CD4-positive, alpha-beta memory T cell (primary cell): ENCODE data around the gene TRAP1. TPM values are rescaled to one million over a fixed set of nuclear protein-coding genes. Genes with fewer than 3 reads are reported as not detected.
A peak's percentile ranks its signal among the peaks of the same experiment; 100 is the strongest.

Source experiments
- CTCF ChIA-PET: fragments of 350-600 bp; sonication (Branson Sonifier 250); formaldehyde crosslinking; loops from one replicate; lab custom pipeline; 2021; ENCODE audit warnings: inconsistent platforms; ENCODE audit not compliant: partially characterized antibody; lab: Charles Lee
- POLR2A ChIA-PET: fragments of 350-600 bp; sonication (Branson Sonifier 250); formaldehyde crosslinking; loops from one replicate; lab custom pipeline; 2021; ENCODE audit not compliant: partially characterized antibody; lab: Charles Lee
- DNase-seq, 5 donors: peaks; one replicate each; pipeline versions ENCODE4 v3.0.0 to v3.0.0-alpha.2; 2020 to 2022; ENCODE audit warnings: mixed read lengths in 1 of 5
- H3K27ac ChIP-seq: one replicate; pipeline ENCODE4 v1.7.0; 2013; ENCODE audit warnings: low read depth, low read length
- H3K27me3 ChIP-seq: 2 replicates; pipeline ENCODE4 v1.7.0; 2013; ENCODE audit warnings: mild to moderate bottlenecking, low read length, moderate library complexity; ENCODE audit not compliant: insufficient read depth
- H3K36me3 ChIP-seq: 2 replicates; pipeline ENCODE4 v1.7.0; 2013; ENCODE audit warnings: mild to moderate bottlenecking, low read length, moderate library complexity; ENCODE audit not compliant: insufficient read depth
- H3K4me1 ChIP-seq: 2 replicates; pipeline ENCODE4 v1.7.0; 2013; ENCODE audit warnings: mild to moderate bottlenecking, low read length, moderate library complexity; ENCODE audit not compliant: insufficient read depth
- H3K4me3 ChIP-seq, 2 donors: one replicate each; pipeline ENCODE4 v1.7.0; 2013; ENCODE audit warnings: low read length in 2 of 2, mild to moderate bottlenecking in 1 of 2
- H3K9me3 ChIP-seq, 2 donors: one replicate each; pipeline ENCODE4 v1.7.0; 2013; ENCODE audit warnings: low read length in 2 of 2, control low read depth in 1 of 2; ENCODE audit not compliant: control insufficient read depth in 1 of 2
- H3K27ac Mint-ChIP-seq, 7 donors: one replicate each; pipeline ENCODE4 v1.8.0; 2020 to 2021; ENCODE audit warnings: mixed read lengths in 7 of 7, mild to moderate bottlenecking in 6 of 7, inconsistent platforms in 3 of 7, moderate library complexity in 3 of 7
- H3K27me3 Mint-ChIP-seq, 2 donors: one replicate each; pipeline ENCODE4 v1.8.0; 2020 to 2021; ENCODE audit warnings: mixed read lengths in 2 of 2
- H3K36me3 Mint-ChIP-seq, 2 donors: one replicate each; pipeline ENCODE4 v1.8.0; 2020 to 2021; ENCODE audit warnings: mixed read lengths in 2 of 2, inconsistent platforms in 1 of 2, mild to moderate bottlenecking in 1 of 2
- H3K4me1 Mint-ChIP-seq, 4 donors: one replicate each; pipeline ENCODE4 v1.8.0; 2020 to 2021; ENCODE audit warnings: mixed read lengths in 4 of 4, mild to moderate bottlenecking in 1 of 4
- H3K4me3 Mint-ChIP-seq, 8 donors: one replicate each; pipeline ENCODE4 v1.8.0; 2020 to 2021; ENCODE audit warnings: mixed read lengths in 8 of 8, mild to moderate bottlenecking in 7 of 8, moderate library complexity in 6 of 8, inconsistent platforms in 3 of 8
- H3K9me3 Mint-ChIP-seq, 8 donors: one replicate each; pipeline ENCODE4 v1.8.0; 2020 to 2021; ENCODE audit warnings: mixed read lengths in 8 of 8, mild to moderate bottlenecking in 5 of 8, inconsistent platforms in 3 of 8, moderate library complexity in 1 of 8
- intact Hi-C: fragments of 100-400 bp; cut with micrococcal nuclease; formaldehyde crosslinking; loops from one replicate; pipeline ENCODE4 v1.15.1; 2023
- polyA plus RNA-seq, 2 donors: library from polyadenylated mRNA; unstranded; fragments of 300-500 nt; fragmentation: Illumina TruSeq; gene quantifications; one replicate each; pipeline ENCODE4 v1.2.3, GENCODE V29; 2021
- total RNA-seq, 2 experiments: library from RNA; stranded (reverse); gene quantifications; one replicate each; pipeline ENCODE4 v1.2.3, GENCODE V29; 2021

The TRAP1 gene
- total and polyA plus RNA-seq, 4 experiments from 2014 or later: 56.4 to 111 (median 80.1) TPM

- Mint-ChIP-seq H3K9me3 (no peaks in the 10 kb centered on the region), H3K36me3 (peaks cover 24 to 72% of the 10 kb centered on the region in 2 donors), H3K4me3 (no peak overlapping the region), H3K27me3 (no peaks in the 10 kb centered on the region), H3K4me1 (peaks cover 0 to 3% (median 1%) of the 10 kb centered on the region in 4 donors), H3K27ac (peak overlapping the region in 1 of 7 donors; percentile 59)
- DNase-seq: no peak
- Histone ChIP-seq H3K27ac (no peak overlapping the region), H3K9me3 (no peaks in the 10 kb centered on the region), H3K4me1 (no peaks in the 10 kb centered on the region), H3K4me3 (no peak overlapping the region), H3K36me3 (peaks cover 43% of the 10 kb centered on the region), H3K27me3 (no peaks in the 10 kb centered on the region)
- intact Hi-C loops: no loop called here
- ChIA-PET POLR2A (no interaction called here), CTCF (no interaction called here)
These were observed 42.4 kb upstream of the TRAP1 start for GRCh38 chr16:3759736-3760135.

- Histone ChIP-seq H3K27me3 (no peaks in the 10 kb centered on the region), H3K27ac (no peak overlapping the region), H3K4me1 (no peaks in the 10 kb centered on the region), H3K36me3 (peaks cover 43% of the 10 kb centered on the region), H3K9me3 (no peaks in the 10 kb centered on the region), H3K4me3 (no peak overlapping the region)
- ChIA-PET CTCF (no interaction called here), POLR2A (no interaction called here)
- Mint-ChIP-seq H3K9me3 (no peaks in the 10 kb centered on the region), H3K36me3 (peaks cover 42 to 78% of the 10 kb centered on the region in 2 donors), H3K27me3 (no peaks in the 10 kb centered on the region), H3K4me1 (peaks cover 0 to 15% (median 10%) of the 10 kb centered on the region in 4 donors), H3K4me3 (no peak overlapping the region), H3K27ac (no peak overlapping the region)
- DNase-seq: no peak
- intact Hi-C loops: no loop called here
These were observed 38.8 kb upstream of the TRAP1 start for GRCh38 chr16:3756113-3756512.

- H3K4me1 ChIP-seq: no peaks in the 10 kb centered on the region
- DNase-seq: no peak
- peaks cover 46 to 79% of the 10 kb centered on the region in 2 donors for H3K36me3 Mint-ChIP-seq
- peaks cover 4 to 20% (median 13%) of the 10 kb centered on the region in 4 donors for H3K4me1 Mint-ChIP-seq
- no peak overlapping the region for H3K27ac ChIP-seq
- H3K9me3 Mint-ChIP-seq: no peaks in the 10 kb centered on the region
- peaks cover 43% of the 10 kb centered on the region for H3K36me3 ChIP-seq
- intact Hi-C loops: no loop called here
- no peaks in the 10 kb centered on the region for H3K9me3 ChIP-seq
- H3K4me3 ChIP-seq: no peak overlapping the region
- CTCF ChIA-PET: no interaction called here
- no peaks in the 10 kb centered on the region for H3K27me3 ChIP-seq
- POLR2A ChIA-PET: no interaction called here
- no peak overlapping the region for H3K4me3 Mint-ChIP-seq
- no peaks in the 10 kb centered on the region for H3K27me3 Mint-ChIP-seq
- peak overlapping the region in 3 of 7 donors; percentile 47 to 65 (median 64) for H3K27ac Mint-ChIP-seq
These were observed 37.9 kb upstream of the TRAP1 start for GRCh38 chr16:3755249-3755648.

- DNase-seq: no peak
- Mint-ChIP-seq H3K27ac (no peak overlapping the region), H3K36me3 (peaks cover 50 to 83% of the 10 kb centered on the region in 2 donors), H3K4me1 (peaks cover 9 to 23% (median 17%) of the 10 kb centered on the region in 4 donors), H3K4me3 (no peak overlapping the region), H3K9me3 (no peaks in the 10 kb centered on the region), H3K27me3 (no peaks in the 10 kb centered on the region)
- no peaks in the 10 kb centered on the region for H3K27me3 ChIP-seq
- no peak overlapping the region for H3K27ac ChIP-seq
- CTCF ChIA-PET: no interaction called here
- H3K4me1 ChIP-seq: peaks cover 3% of the 10 kb centered on the region
- peaks cover 43% of the 10 kb centered on the region for H3K36me3 ChIP-seq
- POLR2A ChIA-PET: no interaction called here
- no peak overlapping the region for H3K4me3 ChIP-seq
- intact Hi-C loops: no loop called here
- H3K9me3 ChIP-seq: no peaks in the 10 kb centered on the region
These were observed 37.4 kb upstream of the TRAP1 start for GRCh38 chr16:3754772-3755171.

GRCh38 chr16:3754081-3754703, 36.9 kb upstream of the TRAP1 start:
- H3K36me3 ChIP-seq: peaks cover 43% of the 10 kb centered on the region
- CTCF ChIA-PET: no interaction called here
- POLR2A ChIA-PET: no interaction called here
- H3K4me3 ChIP-seq: no peak overlapping the region
- Mint-ChIP-seq H3K36me3 (peaks cover 50 to 82% of the 10 kb centered on the region in 2 donors), H3K4me1 (peaks cover 11 to 23% (median 18%) of the 10 kb centered on the region in 4 donors), H3K4me3 (no peak overlapping the region), H3K27ac (peak overlapping the region in 2 of 7 donors; percentile 19 to 57), H3K27me3 (no peaks in the 10 kb centered on the region), H3K9me3 (no peaks in the 10 kb centered on the region)
- intact Hi-C loops: no loop called here
- no peaks in the 10 kb centered on the region for H3K27me3 ChIP-seq
- H3K9me3 ChIP-seq: no peaks in the 10 kb centered on the region
- DNase-seq: no peak
- peaks cover 5% of the 10 kb centered on the region for H3K4me1 ChIP-seq
- no peak overlapping the region for H3K27ac ChIP-seq

GRCh38 chr16:3752984-3753383, 35.7 kb upstream of the TRAP1 start:
- no peaks in the 10 kb centered on the region for H3K27me3 Mint-ChIP-seq
- H3K4me1 Mint-ChIP-seq: peaks cover 11 to 24% (median 18%) of the 10 kb centered on the region in 4 donors
- no peaks in the 10 kb centered on the region for H3K9me3 Mint-ChIP-seq
- ChIA-PET POLR2A (no interaction called here), CTCF (no interaction called here)
- DNase-seq: no peak
- no peak overlapping the region for H3K27ac ChIP-seq
- intact Hi-C loops: no loop called here
- H3K4me3 Mint-ChIP-seq: no peak overlapping the region
- no peaks in the 10 kb centered on the region for H3K9me3 ChIP-seq
- H3K4me1 ChIP-seq: peaks cover 5% of the 10 kb centered on the region
- H3K36me3 Mint-ChIP-seq: peaks cover 47 to 77% of the 10 kb centered on the region in 2 donors
- peak overlapping the region in 1 of 7 donors; percentile 67 for H3K27ac Mint-ChIP-seq
- H3K27me3 ChIP-seq: no peaks in the 10 kb centered on the region
- no peak overlapping the region for H3K4me3 ChIP-seq
- H3K36me3 ChIP-seq: peaks cover 36% of the 10 kb centered on the region

- no peaks in the 10 kb centered on the region for H3K9me3 Mint-ChIP-seq
- H3K4me3 ChIP-seq: no peak overlapping the region
- peaks cover 32% of the 10 kb centered on the region for H3K36me3 ChIP-seq
- H3K27me3 ChIP-seq: no peaks in the 10 kb centered on the region
- H3K4me1 ChIP-seq: peaks cover 5% of the 10 kb centered on the region
- no peaks in the 10 kb centered on the region for H3K9me3 ChIP-seq
- H3K4me3 Mint-ChIP-seq: no peak overlapping the region
- peak overlapping the region in 3 of 7 donors; percentile 19 to 51 (median 22) for H3K27ac Mint-ChIP-seq
- CTCF ChIA-PET: no interaction called here
- H3K4me1 Mint-ChIP-seq: peaks cover 11 to 24% (median 18%) of the 10 kb centered on the region in 4 donors
- no peak overlapping the region for H3K27ac ChIP-seq
- intact Hi-C loops: no loop called here
- peaks cover 46 to 72% of the 10 kb centered on the region in 2 donors for H3K36me3 Mint-ChIP-seq
- no peaks in the 10 kb centered on the region for H3K27me3 Mint-ChIP-seq
- POLR2A ChIA-PET: no interaction called here
- DNase-seq: no peak
These were observed 34.6 kb upstream of the TRAP1 start for GRCh38 chr16:3751878-3752277.
